Dedifferentiated amniotic fluid mesenchymal stem cell (primary cell): Measurements from ENCODE around the gene LYSET.
"Not testable (repeated sequence)": the region's sequence is repeated elsewhere in the genome, so short reads cannot be mapped to it uniquely, and the experiment has no call there.

Experiments
- DNase-seq: peaks from one replicate; pipeline ENCODE4 v3.0.0-alpha.2; 2016; ENCODE audit errors: extremely low spot score

Gene LYSET, protein sequence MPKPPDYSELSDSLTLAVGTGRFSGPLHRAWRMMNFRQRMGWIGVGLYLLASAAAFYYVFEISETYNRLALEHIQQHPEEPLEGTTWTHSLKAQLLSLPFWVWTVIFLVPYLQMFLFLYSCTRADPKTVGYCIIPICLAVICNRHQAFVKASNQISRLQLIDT

DNA sequence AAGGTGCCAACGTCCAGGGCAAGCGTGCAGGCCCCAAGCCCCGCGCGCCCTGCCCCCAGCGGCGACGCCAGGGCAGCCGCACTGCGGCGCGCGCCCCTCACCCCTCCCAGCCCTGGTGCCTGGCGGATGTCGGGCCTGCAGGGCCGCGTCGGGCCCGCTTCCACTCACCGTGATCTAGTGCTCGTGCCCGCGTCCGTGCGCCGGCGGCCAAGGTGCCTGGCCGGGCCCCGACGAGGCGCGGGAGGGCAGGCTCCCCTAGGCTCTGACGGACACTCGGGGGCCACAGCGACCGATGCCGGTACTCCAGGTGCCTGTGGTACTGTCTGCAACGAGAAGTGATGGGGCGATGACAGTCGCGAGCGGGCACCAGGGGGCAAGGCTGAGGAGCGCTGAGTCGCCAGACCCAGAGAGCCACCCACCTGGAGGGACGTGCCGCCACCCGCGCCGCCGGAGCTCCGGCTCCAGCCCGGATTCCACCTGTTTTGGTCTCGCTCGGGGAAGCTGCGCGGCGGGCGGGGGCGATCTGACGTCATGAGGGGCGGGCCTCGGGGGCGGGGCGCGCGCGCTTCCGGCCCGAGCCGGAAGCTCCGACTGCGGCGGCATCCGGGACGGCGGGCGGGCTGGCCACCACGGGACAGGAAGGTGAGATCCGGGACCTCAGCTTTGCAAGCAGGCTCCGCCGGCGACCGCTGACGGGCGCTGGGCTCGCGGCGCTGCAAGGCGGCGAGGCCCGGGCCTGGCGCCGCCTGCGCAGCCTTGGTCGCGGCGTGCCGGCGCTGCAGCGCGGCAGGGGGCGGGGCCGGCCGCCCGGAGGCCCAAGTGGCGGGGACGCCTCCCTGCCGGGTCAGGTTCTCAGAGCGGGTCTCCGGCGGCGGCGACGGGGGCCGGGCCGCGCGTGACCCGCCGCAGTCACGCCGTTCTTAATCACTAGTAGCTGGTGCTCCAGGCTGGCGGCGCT lies at the start of gene LYSET, which contains the start of gene MOAP1:
Gene LYSET, plus strand, starts transcription at position 927 of the 958 bp plus-strand sequence. CDS start 89 bp downstream, outside the sequence.
Gene MOAP1, minus strand, starts transcription at position 507 of the 958 bp plus-strand sequence. CDS start 655 bp downstream, outside the sequence.
- peak; percentile 69 for DNase-seq

DNA sequence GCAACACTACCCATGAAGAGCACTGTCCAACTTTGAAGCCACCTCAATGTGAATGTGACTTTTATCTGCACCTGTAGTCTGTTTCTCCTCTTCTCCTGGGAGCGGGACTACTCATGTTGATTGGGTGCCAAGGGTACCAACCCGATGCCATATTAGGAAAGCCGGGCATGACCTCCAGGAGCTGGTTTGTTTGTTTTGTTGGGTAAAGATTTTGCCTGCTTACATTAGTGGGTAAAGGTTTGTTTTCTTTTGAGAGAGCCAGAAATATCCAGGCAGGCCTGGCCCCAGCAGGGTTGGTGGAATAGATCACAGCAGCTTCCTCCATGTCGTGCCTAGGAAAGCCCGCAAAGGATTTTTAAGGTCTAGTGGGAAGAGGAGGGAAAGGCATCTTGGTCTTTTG lies 49.7 kb upstream of the LYSET start:
- no peak for DNase-seq

DNA sequence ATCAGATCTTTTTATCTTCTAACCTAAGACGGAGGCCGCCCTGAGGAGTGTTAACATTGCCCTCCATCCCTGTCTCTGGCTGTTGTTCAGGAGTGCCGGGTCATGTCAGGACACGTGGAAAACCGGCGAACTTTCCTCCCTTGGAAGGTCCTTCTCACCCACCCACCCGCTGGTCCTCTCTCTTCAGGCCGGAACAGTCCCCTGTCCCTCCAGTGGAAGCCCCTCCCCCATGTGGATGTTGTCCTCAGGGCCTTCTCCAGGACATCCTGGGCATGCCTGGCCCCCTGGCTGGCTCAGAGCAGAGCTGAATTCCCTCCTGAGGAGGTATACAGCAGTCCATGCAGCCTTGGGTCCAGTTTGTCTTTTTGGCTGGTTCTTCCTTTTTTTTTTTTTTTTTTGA lies 49.1 kb upstream of the LYSET start:
- DNase-seq: no peak

DNA sequence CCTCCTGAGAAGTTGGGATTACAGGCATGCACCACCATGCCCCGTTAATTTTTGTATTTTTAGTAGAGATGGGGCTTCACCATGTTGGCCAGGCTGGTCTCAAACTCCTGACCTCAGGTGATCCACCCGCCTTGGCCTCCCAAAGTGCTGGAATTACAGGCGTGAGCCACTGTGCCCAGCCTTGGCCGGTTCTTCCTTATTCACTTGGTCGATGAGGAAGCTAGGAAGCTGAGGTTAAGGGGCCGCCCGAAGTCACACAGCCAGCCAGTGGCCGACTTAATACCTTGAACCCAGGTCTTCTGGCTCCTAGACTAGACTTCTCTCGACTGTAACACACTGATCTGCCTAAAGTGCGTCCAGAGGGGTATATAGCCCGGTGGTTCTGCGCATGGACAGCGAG lies 48.6 kb upstream of the LYSET start:
- DNase-seq: not testable (repeated sequence)

DNA sequence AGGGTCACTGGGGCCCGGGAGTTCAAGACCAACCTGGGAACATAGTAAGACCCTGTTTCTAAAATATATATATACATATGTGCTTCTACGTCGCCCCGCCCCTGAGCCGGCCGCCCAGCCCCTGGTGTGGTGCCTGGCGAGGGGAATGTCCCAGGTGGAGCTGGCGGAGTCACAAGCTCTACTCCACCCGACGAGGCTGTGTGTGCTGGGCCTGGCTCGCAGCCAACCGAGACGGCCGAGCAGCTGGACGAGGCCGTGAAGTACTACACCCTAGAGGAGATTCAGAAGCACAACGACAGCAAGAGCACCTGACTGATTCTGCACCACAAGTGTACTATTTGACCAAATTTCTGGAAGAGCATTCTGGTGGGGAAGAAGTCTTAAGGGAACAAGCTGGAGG lies 47.3 kb upstream of the LYSET start:
- no peak for DNase-seq

DNA sequence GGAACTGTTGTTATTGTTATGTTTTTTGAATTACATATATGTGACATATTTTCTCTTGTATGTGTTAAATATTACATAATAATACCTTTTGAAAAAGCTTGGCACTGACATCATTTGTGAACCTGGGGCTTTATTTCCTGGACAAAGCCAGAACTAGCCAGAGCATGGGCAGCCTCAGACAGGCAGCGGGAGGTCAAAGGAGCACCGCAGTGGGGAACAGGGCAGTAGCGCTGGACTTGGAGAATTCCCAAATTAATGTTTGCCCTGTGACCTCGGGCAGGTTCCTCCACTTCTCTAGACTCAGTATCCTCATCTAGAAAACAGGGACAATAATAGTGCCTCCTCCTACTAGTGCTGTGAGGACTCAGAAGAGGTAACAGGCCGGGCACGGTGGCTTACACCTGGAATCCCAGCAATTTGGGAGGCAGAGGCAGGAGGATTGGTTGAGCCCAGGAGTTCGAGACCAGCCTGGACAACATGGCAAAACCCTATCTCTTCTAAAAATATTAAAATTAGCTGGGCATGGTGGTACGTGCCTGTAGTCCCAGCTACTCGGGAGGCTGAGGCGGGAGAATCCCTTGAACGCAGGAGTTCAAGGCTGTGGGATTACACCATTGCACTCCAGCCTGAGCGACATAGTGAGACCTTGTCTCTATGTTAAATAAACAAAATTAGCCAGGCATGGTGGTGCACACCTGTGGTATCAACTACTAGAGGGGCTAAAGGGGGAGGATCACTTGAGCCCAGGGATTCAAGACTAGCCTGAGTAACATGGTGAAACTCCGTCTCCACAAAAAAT lies 42.1 kb upstream of the LYSET start:
- DNase-seq: no peak

DNA sequence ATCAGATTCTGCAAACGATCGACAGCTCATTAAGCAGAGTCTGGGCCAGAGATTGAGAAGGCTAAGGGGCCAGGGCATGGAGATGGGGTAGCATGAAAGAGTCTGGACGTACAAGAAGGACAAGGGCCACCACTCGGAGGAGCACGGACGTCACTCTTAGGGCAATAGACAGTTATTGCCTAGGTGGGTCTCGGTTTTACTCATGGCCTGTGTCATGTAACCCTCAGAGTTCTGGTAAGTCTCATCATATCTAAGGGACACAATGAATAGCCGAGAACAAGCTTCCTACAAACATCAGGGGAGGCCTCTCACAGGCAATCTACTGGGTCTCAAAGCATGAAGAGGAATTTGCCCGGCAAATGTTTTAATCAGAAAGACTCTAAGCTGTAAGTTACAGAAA lies 39.0 kb upstream of the LYSET start:
- no peak for DNase-seq

DNA sequence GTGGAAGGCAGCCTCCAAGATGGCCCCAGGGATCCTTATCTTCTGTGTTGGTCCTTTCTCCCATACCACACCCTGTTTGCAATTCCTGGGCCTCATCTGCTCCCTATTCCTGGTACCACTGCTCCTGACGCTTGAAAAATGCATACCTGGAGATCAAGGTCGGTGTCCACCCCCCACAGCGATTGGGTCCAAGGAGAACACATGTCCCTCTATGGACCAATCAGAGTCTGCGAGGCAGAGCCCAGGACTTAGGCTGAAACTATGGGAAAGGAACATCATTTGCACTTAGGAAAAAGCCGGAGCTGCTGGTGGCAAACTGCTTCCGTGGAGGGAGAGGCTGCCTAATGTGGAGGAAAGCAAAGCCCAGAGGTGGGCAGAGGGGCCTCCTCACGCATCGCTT lies 36.1 kb upstream of the LYSET start:
- DNase-seq: no peak

DNA sequence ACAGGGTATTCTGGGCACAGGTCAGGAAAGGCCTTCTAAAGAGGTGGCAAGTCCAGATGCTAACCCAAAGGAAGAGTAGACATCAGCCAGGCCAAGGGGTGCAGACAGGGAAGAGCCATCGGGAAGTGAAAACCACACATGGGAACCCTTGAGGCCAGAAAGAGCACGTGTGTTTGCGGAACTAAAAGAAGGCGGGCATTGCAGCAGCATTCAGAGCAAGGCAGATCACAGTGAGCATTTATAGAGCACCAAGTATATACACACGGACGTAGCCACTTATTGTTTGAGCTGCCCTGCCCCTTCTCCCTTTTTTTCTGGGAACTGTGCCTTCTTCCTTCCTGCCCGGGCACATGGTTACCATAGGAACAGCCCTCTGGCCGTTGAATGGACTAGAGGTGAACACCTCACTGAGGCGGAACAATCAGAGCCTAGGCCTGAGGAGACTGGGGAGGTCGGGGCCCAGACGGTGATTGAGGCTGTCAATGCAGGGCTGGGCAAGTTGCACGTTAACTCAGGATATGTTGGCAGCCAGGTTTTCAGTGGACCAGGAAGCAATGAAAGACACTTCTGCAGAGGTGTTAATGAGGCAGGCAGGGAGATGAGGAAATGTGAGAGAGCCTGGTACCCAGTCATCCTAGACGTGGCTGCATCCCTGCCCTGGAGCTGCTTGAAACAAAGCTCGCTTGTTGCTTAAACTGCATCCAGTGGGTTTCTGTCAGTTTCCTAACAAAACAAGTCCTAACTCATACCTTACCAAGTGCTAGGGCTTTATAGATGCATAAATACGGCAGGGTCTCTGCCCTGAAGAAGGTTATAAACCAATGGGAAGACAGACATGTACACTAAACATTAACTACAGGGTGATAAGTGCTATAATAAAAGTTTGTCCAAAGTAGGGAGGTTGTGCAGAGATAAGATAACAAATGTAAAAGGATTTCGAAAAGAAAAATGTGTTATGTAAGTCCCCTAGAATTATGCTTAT lies 34.6 kb upstream of the LYSET start:
- no peak for DNase-seq

DNA sequence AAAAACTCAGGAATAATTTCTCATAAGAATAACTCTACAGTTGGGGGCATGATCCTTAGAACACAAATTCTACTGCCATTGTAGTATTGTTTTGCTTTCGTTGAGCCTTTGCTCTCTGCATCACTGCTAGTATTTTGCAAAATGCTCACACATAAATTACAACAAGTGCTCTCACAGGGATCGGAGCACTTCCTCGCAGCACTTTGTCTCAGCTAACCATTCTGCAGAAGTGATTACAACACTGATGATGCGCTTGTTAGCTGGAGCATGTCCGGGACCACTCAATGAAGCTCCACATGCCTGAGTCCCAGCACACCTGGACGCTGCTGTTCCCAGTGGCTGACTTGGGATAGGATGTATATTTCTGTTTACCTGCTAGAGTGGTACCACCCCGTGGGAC lies 32.0 kb upstream of the LYSET start:
- no peak for DNase-seq

DNA sequence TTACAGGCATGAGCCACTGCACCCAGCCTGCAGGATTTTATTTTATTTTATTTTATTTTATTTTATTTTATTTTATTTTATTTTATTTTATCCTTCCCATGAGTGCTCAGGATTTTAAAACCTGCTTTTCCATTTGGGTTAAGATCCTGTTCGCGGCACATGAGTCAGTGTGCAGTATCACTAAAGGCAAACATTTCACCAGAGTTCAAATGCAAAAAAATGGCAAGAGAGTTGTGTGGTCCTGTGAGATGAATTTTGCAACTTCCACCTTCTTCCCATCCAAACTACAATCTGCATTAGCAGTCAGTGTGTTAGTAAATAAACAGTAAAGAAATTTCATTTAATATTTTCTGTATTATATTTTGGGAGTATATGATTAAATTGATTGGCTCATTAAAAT lies 29.4 kb upstream of the LYSET start:
- DNase-seq: no peak

DNA sequence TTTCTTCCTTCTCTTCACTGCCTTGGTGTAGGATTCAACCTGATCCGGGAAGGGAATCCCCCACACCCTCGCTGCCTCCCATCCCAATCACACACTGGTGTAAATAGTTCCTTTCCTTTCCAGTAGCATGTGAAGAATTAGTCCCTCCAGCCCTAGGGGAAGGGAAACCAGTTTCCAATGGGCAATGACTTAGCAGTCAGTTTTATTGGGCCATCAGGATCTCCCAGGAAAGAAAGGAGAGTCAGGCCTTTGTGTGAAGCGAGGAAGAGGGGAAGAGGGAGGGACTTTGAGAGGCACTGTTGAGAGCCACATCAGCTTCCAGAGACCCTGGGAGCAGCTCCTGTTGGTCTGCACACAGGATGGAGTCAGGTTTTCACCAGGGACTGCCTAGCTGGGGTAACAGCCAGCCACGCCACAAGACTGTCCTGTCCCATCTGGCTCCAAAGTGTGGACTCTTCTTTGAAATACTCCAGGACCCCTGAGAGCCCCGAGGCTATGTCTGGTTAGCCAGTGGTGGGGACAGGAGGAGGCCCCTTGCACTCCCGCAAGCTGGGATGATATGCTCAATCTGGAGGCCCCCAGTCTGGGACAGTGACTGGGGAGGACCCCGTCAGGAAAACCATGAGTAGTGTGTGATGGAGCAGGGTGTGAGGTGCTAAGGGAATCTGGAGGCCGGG lies 28.3 kb upstream of the LYSET start:
- no peak for DNase-seq

DNA sequence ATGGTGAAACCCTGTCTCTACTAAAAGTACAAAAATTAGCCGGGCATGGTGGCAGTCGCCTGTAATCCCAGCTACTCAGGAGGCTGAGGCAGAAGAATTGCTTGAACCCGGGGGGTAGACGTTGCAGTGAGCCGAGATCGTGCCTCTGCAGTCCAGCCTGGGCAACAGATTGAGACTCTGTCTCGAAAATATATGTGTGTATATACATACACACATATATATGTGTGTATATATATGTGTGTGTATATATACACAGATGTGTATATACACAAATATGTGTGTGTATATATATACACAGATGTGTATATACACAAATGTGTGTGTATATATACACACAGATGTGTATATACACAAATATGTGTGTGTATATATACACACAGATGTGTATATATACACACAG lies 26.8 kb upstream of the LYSET start:
- not testable (repeated sequence) for DNase-seq

DNA sequence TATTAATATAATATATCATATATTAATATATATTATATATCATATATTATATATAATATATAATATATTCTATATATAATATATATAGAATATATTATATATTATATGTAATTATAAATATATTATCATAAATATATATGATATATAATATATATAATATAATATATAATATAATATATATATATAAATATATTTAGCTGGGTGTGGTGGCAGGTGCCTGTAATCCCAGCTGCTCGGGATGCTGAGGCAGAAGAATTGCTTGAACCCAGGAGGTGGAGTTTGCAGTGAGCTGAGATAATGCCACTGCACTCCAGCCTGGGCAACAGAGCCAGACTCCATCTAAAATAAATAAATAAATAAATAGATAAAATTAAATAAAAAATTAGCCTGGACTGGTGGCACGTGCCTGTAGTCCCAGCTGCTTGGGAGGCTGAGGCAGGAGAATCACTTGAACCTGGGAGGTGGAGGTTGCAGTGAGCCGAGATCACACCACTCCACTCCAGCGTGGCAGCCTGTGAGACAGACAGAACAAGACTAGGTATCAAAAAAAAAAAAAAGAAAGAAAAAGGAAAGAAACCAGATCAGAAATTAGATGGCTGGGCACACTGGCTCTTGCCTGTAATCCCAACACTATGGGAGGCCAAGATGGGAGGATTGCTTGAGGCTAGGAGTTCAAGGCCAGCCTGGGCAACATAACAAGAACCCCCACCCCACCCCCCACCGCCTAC lies 25.3 kb upstream of the LYSET start:
- DNase-seq: not testable (repeated sequence)

DNA sequence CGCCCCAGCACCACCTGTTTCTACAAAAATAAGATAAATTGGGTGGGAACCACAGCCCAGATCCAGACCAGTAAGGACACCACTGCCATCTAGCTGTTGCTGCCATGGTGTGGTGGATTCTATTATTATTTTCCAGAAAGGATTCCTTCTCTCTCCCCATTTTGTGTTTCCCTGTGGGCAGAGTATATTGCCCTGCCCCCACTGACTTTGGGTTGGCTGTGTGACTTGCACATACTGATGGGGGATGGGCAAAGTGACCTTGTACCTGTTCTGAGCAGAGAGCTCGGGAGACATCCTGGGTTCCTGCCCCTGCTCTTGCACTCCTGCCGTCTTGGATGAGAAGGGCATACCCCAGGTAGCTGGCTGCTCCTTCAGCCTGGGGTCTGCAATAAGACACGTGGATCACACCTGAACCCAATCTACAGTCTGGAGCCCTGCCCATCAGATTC lies 24.7 kb upstream of the LYSET start:
- DNase-seq: no peak

DNA sequence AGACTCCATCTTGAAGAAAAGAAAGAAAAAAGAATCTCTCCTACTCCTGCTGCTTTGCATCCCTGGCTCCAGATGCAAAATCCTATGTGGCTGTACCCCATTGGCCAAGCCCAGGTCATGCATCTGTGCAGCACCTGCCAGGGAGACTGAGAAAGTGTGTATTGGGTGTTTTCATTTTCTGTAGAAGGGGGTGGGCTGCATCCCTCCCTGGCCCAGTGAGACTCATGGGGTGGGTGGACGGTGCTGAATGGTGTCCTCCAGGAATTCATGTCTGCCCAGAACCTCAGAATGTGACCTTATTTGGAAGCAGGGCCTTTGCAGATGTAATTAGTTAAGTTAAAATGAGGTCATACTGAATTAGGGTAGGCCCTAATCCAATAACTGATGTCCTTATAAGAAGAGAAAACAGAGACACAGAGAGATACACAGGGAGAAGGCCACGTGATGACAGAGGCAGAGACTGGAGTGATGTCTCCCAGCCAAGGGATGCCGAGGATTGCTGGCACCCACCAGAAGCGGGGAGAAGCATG lies 23.6 kb upstream of the LYSET start:
- no peak for DNase-seq

DNA sequence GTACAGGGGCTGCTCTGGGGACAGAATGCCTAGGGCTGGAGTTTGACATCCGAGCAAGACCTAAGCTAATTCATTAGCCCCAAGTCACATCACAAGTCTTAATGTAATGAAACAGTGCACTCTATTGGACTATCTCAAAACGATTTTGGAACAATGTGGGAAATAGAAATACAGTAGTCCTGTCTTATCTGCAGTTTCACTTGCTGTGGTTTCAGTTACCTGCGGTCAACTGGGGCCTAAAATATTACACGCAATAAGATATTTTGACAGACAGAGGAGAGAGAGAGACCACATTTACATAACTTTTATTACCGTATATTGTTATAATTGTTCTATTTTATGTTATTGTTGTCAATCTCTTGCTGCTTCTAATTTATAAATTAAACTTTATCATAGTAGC lies 21.6 kb upstream of the LYSET start:
- DNase-seq: no peak

DNA sequence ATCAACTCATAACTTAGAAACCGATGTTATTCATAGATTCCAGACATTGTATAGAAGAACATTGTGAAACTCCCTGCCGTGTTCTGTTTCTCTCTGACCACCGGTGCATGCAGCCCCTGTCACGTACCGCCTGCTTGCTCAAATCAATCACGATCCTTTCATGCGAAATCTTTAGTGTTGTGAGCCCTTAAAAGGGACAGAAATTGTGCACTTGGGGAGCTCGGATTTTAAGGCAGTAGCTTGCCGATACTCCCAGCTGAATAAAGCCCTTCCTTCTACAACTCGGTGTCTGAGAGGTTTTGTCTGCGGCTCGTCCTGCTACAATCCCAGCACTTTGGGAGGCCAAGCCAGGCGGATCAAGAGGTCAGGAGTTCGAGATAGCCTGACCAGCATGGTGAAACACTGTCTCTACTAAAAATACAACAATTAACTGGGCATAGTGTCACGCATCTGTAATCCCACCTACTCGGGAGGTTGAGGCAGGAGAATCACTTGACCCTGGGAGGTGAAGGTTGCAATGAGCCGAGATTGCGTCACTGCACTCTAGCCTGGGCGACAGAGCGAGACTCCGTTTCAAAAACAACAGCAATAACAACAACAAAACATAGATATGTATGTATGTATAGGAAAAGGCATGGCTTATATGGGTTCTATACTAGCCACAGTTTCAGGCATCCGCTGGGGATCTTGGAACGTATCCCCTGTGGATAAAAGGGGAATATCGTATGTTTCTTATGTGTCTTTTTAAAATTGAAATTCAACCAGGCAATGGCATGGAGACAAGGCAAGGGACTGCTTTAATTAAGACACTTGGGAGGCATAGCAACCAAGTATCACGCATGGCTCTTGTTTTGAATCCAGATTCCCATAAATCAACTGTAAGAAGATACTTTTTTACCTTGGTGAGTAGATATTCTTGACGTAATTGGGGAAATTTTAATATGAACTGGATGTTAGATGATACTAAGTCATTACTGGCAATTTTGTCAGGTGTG lies 19.5 kb upstream of the LYSET start:
- not testable (repeated sequence) for DNase-seq
